ENCODE data around the gene ROBO1.

DNA sequence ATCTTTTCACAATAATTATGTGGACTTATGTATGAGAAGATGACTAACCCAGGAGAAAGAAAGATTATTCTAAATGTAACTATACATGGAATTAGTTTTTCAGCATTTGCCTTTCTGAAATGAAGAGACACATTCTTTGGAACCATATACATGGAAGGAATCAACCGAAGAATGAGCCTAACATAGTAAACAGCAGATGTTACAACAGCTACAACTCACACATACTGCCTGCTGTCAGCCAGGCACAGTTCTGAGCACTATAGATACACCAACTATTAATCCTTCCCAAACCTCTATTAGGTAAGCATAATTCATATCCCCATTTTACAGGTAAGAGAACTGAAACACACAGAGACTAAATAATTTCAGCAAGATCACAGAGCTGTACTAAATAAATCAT, 840.0 kb downstream of the ROBO1 start:
- TF ChIP-seq, protein P1, sequence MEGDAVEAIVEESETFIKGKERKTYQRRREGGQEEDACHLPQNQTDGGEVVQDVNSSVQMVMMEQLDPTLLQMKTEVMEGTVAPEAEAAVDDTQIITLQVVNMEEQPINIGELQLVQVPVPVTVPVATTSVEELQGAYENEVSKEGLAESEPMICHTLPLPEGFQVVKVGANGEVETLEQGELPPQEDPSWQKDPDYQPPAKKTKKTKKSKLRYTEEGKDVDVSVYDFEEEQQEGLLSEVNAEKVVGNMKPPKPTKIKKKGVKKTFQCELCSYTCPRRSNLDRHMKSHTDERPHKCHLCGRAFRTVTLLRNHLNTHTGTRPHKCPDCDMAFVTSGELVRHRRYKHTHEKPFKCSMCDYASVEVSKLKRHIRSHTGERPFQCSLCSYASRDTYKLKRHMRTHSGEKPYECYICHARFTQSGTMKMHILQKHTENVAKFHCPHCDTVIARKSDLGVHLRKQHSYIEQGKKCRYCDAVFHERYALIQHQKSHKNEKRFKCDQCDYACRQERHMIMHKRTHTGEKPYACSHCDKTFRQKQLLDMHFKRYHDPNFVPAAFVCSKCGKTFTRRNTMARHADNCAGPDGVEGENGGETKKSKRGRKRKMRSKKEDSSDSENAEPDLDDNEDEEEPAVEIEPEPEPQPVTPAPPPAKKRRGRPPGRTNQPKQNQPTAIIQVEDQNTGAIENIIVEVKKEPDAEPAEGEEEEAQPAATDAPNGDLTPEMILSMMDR (optimal IDR thresholded peaks at IDR 0.05 in 1 of 3, IDR thresholded peaks at IDR 0.05 in 1 of 3, conservative IDR thresholded peaks at IDR 0.05 in 1 of 3; ENCODE audit: extremely low read depth in 1 of 3, insufficient read depth in 2 of 3, low read length in 3 of 3): no peak
- TF ChIP-seq EZH2 (IDR thresholded peaks at IDR 0.05; ENCODE audit: low read length): no peak
